Raji (cell line): Measurements from ENCODE around the gene CYP4F11.

ENCODE experiments used
- POLR2A ChIP-seq: IDR thresholded peaks from 2 replicates; pipeline ENCODE4 v1.6.1; 2011; ENCODE audit warnings: low read depth, low read length, control low read depth; ENCODE audit not compliant: insufficient read depth

Gene CYP4F11

GRCh38 chr19:15934332-15935078, at the start of gene CYP4F11:
TSS of gene CYP4F11 (minus strand) at chr19:15934529. CDS start at chr19:15934408, 121 bp downstream.
- TF ChIP-seq POLR2A: no peak

GRCh38 chr19:15979293-15979692, 45.0 kb upstream of the CYP4F11 start:
- TF ChIP-seq POLR2A: no peak

DNA sequence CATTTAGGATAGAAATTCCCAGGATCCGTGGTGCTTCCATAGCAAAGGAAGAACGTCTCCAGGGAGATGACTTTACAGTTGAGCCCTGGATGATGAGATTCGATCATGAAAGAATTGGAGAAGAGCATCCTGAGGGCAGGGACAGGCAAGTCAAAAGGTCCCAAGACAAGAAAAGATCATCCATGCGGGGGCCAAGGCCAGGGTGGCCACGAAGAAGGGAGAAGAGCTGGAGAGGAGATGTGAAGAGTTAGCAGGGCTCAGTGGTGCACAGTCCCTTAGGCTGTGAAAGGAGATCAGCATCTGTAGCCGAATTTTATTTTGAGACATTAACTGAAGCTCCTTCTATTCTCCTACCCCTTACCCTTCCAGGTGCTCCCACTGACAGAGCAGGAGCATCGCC, 43.4 kb upstream of the CYP4F11 start:
- TF ChIP-seq POLR2A: no peak

DNA sequence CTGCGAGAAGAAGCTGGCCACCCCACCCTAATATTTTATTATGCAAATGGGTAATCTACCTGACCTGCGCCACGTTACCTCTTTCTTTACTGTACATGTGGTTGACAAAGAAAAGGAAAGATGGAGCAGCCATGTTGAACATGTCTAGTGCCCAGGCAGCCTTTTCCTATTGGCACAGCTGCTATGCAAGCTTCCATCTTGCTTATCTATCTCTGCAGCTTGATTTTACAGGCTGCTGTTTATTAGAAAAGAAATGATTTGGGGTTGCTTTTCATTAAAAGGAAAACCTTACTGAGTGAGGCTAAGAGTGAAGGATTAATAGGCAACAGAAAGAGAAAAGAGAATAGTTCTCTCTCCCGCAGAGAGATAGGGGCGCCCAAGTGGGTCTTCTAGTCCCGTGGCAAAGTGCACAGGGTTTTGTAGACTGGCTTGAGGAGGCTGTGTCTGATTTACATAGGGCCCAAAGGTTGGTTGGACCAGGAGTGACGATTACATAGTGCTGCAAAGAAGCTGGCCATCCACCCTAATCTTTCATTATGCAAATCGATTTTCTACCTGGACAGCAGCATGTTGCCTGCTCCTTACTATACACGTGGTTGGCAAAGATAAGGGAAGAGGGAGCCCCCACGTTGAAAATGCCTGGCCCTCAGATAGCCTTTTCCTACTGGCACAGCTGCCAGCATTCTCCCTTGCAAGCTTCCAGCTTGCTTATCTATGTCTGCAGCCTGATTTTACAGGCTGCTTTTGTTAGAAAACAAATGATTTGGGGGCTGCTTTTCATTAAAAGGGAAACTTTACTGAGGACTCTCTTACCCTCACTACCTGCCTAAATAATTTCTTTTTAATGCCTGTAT, 42.7 kb upstream of the CYP4F11 start:
- TF ChIP-seq POLR2A: no peak

- TF ChIP-seq POLR2A: no peak
Observed at GRCh38 chr19:15974856-15975255, 40.5 kb upstream of the CYP4F11 start.

- TF ChIP-seq POLR2A: no peak
Observed at GRCh38 chr19:15971224-15971780, 37.0 kb upstream of the CYP4F11 start.

- TF ChIP-seq POLR2A: no peak
Observed at GRCh38 chr19:15964231-15964630, 29.9 kb upstream of the CYP4F11 start.

DNA sequence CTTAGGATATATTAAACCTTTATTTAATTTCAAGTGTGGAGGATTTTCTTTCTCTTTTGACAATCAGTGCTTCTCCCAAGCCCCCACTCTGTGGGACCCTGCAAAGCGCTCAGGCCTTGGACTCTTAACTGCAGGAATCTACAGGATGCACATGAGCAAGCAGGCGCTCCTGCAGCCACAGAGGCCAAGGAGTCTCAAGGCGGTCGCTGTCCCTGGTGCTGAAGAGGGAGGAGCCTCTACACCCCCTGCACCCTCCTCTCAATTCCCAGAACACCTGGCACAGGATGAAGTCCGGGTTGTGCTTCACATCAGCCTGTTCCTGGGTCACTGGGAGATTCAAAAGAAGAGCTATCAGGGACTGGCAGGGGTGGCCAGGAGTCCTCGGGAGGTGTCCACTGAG, 28.0 kb upstream of the CYP4F11 start:
- no peak for TF ChIP-seq POLR2A

DNA sequence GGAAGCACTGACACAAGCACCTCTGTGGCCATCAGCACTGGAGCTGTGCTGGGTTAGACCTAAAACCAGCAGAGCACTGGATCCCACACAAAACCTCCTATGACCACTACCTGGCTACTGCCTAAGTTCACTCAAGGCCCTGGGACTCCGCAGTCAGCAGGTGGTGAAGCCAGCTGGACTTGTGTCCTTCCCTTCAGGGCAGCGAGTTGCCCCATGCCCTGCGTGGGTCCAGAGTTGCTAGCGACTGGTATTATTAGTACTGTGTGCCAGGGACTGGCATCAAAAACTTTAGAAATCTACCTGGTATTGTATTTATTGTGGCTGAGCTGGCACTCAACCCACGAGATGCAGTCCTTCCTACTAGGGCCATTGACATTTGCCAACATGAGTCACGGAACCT, 20.5 kb upstream of the CYP4F11 start:
- TF ChIP-seq POLR2A: no peak

DNA sequence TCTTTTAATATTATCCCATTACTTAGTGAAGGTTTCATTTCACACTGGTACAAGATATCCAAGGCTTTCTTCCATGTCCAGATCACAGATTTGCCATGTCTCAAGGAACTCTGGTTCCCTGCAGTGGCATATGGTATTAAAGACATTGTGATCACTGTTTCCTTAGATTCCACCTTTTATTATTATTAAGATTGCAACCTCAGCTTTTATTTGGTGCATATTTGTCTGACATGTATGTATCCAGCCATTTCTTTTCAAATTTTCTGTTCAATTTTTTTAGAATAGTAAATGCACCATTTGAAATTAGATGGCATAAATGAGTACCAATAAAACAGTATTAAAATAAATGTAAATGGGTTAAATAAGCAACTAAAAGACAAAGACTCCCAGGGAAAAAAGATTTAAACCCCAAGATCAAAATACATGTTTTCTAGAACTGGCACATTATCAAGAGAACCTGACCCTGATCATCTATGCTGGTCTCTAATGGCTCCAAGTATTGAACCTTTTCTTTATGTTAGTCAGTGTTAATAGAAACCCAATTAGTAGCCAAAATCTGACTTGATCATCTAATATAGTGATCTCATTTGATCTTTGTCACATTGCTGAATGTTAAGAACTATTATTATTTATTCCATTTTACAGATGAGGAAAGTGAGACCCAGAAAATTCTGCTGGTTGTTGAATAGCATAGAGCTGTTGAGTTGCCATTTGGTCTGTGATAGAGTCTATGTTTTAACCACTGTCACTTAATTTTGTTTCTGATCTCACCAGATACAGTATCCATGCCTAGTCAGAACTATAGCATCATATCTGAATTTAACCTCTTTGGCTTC, 14.1 kb upstream of the CYP4F11 start, which contains the start of gene OR10H4:
Gene OR10H4 (plus strand): TSS at position 786 of the 836 bp plus-strand sequence. CDS start 0 bp downstream, at position 786.
- no peak for TF ChIP-seq POLR2A

DNA sequence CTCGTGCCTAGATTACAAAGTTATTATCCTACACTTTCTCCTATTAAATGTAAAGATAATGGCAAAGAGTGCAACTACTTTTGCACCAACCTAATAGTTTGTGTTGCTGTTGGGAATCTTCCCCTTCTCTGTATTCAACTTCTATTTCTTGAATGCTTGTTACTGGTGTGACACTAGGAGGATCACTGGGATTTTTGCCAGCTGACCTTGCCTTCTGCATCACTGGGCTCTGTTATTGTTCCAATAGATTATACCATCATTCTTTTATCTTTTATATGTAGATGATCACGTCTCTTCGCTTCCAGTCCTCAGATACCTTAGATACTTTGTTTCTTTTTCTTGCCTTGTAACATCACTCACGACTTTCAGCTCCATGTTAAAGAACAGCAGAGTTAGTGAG, 11.0 kb upstream of the CYP4F11 start:
- TF ChIP-seq POLR2A: no peak

GRCh38 chr19:15944401-15944800, 10.1 kb upstream of the CYP4F11 start:
- TF ChIP-seq POLR2A: no peak

DNA sequence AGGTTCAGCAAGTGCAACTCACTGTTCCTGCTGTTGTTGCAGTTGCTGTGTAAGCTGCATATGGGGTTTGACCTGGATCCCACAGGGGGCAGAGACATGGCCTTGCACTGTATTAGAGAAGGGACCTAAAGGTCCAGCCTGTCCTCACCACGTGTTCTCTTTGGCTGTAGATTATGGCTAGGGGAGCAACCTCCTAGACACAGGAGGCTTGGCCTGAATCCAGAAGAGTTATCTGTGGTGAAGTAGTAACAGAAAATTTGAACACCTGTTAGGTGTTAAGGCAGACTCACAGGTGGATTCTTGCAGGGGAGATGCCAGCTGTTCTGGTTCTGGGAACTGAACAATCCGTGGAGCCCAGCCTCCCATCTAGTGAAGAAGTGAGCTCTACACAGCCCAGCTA, 3.4 kb upstream of the CYP4F11 start:
- TF ChIP-seq POLR2A: no peak

- no peak for TF ChIP-seq POLR2A
Observed at GRCh38 chr19:15936950-15937349, 2.6 kb upstream of the CYP4F11 start.

GRCh38 chr19:15936173-15936572, 1.8 kb upstream of the CYP4F11 start:
- TF ChIP-seq POLR2A: no peak
